SU-DHL-6 (cell line): ENCODE results near the gene KCND3.

Experiments used
- H2AFZ ChIP-seq: fragments of 200-600 bp; sonication (generic); 2 replicates; pipeline ENCODE4 v1.6.1; 2014; ENCODE audit warnings: low read depth, mild to moderate bottlenecking, moderate library complexity, mixed read lengths, antibody characterized with exemption, low read length; ENCODE audit not compliant: severe bottlenecking
- H3F3A ChIP-seq: fragments of 200-600 bp; shearing (Covaris generic); 2 replicates; pipeline ENCODE4 v1.6.0; 2016; ENCODE audit warnings: antibody characterized with exemption, mild to moderate bottlenecking; ENCODE audit not compliant: insufficient read depth
- H3K27ac ChIP-seq: fragments of 200-600 bp; sonication (generic); 2 replicates; pipeline ENCODE4 v1.5.1; 2016; ENCODE audit warnings: low read depth, mild to moderate bottlenecking, low read length, moderate library complexity, mixed read lengths
- H3K27me3 ChIP-seq: fragments of 200-600 bp; sonication (generic), shearing (Covaris generic); 2 replicates; pipeline ENCODE4 v1.6.0; 2014; ENCODE audit warnings: mild to moderate bottlenecking, low read length
- H3K36me3 ChIP-seq: fragments of 200-600 bp; sonication (generic); 2 replicates; pipeline ENCODE4 v1.6.1; 2014; ENCODE audit warnings: mild to moderate bottlenecking, low read length, mixed read lengths
- H3K4me2 ChIP-seq: fragments of 300-600, 200-600 bp; shearing (Covaris generic), sonication (generic); 2 replicates; pipeline ENCODE4 v1.6.0; 2014; ENCODE audit warnings: low read length, low read depth, mild to moderate bottlenecking; ENCODE audit not compliant: poor library complexity, severe bottlenecking
- H3K4me3 ChIP-seq: fragments of 200-600 bp; sonication (generic); 2 replicates; pipeline ENCODE4 v1.5.1; 2014; ENCODE audit warnings: antibody characterized with exemption, low read length, mild to moderate bottlenecking, mixed read lengths; ENCODE audit not compliant: insufficient read depth, poor library complexity, severe bottlenecking
- H3K79me2 ChIP-seq: fragments of 200-600 bp; sonication (generic); 2 replicates; pipeline ENCODE4 v1.6.1; 2014; ENCODE audit warnings: mild to moderate bottlenecking, low read length, moderate library complexity; ENCODE audit not compliant: insufficient read depth
- H3K9ac ChIP-seq: fragments of 200-600 bp; sonication (generic); 2 replicates; pipeline ENCODE4 v1.7.0; 2014; ENCODE audit warnings: mild to moderate bottlenecking, low read length
- H3K9me2 ChIP-seq: fragments of 200-600 bp; sonication (generic); replicated peaks from 2 replicates; pipeline ENCODE4 v1.6.1; 2014; ENCODE audit warnings: low read length; ENCODE audit not compliant: insufficient read depth
- H3K9me3 ChIP-seq: fragments of 200-600 bp; sonication (generic); 2 replicates; pipeline ENCODE4 v1.6.1; 2014; ENCODE audit warnings: low read length, mixed read lengths; ENCODE audit not compliant: insufficient read depth
- H4K20me1 ChIP-seq: fragments of 200-600 bp; sonication (generic); 2 replicates; pipeline ENCODE4 v1.6.1; 2014; ENCODE audit warnings: low read depth, mild to moderate bottlenecking, antibody characterized with exemption, low read length, moderate library complexity, mixed read lengths
- EZH2phosphoT487 ChIP-seq: fragments of 200-600 bp; sonication (generic), shearing (Covaris generic); conservative IDR thresholded peaks from 2 replicates; pipeline ENCODE4 v1.6.1; 2018; ENCODE audit warnings: mild to moderate bottlenecking, antibody characterized with exemption, low read length, moderate library complexity, mixed read lengths
- TF ChIP-seq, protein P1 (sequence below): fragments of 200-600 bp; sonication (generic); IDR thresholded peaks from one replicate; pipeline ENCODE4 v1.5.1; 2017; ENCODE audit warnings: antibody characterized with exemption, mild to moderate bottlenecking, low read length, moderate library complexity; ENCODE audit not compliant: insufficient read depth, poor library complexity, severe bottlenecking

The KCND3 gene

DNA sequence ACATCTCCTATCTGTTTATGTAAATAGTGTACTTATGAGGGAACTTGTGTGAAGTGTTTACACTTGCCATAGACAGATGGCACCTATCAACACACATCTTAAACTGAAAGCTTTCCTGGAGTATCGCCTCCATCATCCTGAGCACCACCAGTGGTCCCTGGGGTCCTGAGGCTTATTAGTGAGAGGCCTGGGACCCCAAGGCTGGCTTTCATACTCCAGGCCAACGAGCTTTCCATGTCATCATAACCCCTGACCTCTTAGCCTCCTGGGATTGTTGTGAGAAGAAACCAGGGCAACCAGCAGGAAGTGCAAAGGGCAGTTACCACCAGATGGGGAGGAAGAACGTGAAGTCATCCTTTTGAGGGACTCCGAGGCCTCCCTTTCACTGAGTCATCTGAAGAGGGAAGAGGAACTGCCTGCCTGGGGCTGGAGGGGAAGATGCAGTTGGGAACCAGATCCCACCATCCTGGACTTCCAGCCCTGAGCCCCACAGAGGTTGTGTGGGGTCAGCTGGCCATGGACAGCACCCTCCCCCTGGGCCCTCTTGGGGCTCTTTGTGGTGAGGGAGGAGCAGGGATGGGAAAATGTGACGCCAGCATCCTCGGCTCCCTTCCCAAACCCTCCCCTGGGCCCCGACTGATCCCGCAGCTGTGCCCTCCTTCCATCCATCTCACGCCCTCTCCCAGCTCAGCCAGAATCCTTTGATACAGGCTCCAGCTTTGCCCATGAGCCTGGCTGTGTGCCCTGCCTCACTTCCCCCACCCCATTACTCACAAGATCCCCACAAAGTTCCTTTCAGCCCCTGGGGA is 256.1 kb downstream of the KCND3 start:
- Histone ChIP-seq H3K9me2 (no peaks in the 10 kb centered on the region), H3K79me2 (no peaks in the 10 kb centered on the region), H3K27me3 (no peaks in the 10 kb centered on the region), H3K4me3 (no peak overlapping the region), H4K20me1 (no peaks in the 10 kb centered on the region), H3F3A (no peaks in the 10 kb centered on the region), H3K9me3 (no peaks in the 10 kb centered on the region), H3K36me3 (no peaks in the 10 kb centered on the region; the same call in 1 of the 2 replicates), H3K9ac (no peak overlapping the region), H3K4me2 (no peak overlapping the region), H2AFZ (no peak overlapping the region), H3K27ac (no peak overlapping the region)
- no peak for TF ChIP-seq EZH2phosphoT487
- TF ChIP-seq, protein P1, sequence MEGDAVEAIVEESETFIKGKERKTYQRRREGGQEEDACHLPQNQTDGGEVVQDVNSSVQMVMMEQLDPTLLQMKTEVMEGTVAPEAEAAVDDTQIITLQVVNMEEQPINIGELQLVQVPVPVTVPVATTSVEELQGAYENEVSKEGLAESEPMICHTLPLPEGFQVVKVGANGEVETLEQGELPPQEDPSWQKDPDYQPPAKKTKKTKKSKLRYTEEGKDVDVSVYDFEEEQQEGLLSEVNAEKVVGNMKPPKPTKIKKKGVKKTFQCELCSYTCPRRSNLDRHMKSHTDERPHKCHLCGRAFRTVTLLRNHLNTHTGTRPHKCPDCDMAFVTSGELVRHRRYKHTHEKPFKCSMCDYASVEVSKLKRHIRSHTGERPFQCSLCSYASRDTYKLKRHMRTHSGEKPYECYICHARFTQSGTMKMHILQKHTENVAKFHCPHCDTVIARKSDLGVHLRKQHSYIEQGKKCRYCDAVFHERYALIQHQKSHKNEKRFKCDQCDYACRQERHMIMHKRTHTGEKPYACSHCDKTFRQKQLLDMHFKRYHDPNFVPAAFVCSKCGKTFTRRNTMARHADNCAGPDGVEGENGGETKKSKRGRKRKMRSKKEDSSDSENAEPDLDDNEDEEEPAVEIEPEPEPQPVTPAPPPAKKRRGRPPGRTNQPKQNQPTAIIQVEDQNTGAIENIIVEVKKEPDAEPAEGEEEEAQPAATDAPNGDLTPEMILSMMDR, result no peak

DNA sequence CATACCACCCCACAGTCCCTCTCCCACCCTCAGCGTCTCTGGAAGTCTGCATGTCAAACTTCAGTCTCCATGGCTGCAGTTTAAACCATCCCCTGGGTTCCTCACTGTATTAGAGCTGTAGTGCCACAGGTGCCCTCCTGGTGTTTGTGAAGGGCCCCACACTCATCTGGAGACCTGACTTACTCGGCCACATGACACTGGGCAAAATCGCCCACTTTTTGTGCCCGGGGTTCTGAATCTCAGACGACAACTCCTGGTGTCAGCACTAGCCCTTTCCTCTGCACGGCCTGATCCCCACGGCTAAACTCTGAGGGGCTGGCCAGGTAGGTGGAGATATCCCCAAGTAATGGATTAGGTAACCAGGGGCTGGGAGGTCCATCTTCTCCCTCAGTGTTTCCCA is 256.8 kb downstream of the KCND3 start:
- TF ChIP-seq EZH2phosphoT487, result no peak
- TF ChIP-seq, protein P1, result no peak
- H3K9me3 ChIP-seq, result no peaks in the 10 kb centered on the region
- no peaks in the 10 kb centered on the region for H3K79me2 ChIP-seq
- H3F3A ChIP-seq, result no peaks in the 10 kb centered on the region
- no peak overlapping the region for H2AFZ ChIP-seq
- H3K4me3 ChIP-seq, result no peak overlapping the region
- H3K27ac ChIP-seq, result no peak overlapping the region
- H3K9ac ChIP-seq, result no peak overlapping the region
- no peaks in the 10 kb centered on the region for H3K27me3 ChIP-seq
- H3K36me3 ChIP-seq, result no peaks in the 10 kb centered on the region; the same call in 1 of the 2 replicates
- H3K9me2 ChIP-seq, result no peaks in the 10 kb centered on the region
- H4K20me1 ChIP-seq, result no peaks in the 10 kb centered on the region
- H3K4me2 ChIP-seq, result no peak overlapping the region

DNA sequence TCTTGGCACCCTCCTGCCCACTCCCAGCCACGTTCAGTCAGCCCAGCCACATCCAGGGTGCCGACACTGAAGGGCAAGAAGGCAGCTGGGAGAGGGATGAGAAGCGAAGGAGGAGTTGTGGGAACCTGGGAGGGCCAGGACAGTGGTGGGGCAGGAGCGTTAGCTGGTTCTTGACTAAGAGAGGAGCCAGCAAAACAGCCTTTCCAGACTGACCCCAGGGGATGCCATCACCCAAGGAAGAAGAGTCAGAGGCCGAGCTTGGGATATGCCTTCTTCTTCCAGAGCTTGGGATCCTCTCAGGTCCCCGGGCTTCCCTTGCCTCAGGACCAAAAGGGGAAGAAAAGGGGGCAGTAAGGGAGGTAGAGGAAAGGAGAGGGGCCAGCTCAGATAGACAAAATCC is 257.5 kb downstream of the KCND3 start:
- no peak overlapping the region for H3K9ac ChIP-seq
- H3K27ac ChIP-seq, result no peak overlapping the region
- H3K27me3 ChIP-seq, result no peaks in the 10 kb centered on the region
- no peaks in the 10 kb centered on the region for H3K9me3 ChIP-seq
- no peaks in the 10 kb centered on the region for H3K36me3 ChIP-seq
- no peaks in the 10 kb centered on the region for H3K9me2 ChIP-seq
- no peak overlapping the region for H3K4me2 ChIP-seq
- no peak overlapping the region for H2AFZ ChIP-seq
- no peak overlapping the region for H3K4me3 ChIP-seq
- no peaks in the 10 kb centered on the region for H3F3A ChIP-seq
- no peaks in the 10 kb centered on the region for H3K79me2 ChIP-seq
- H4K20me1 ChIP-seq, result no peaks in the 10 kb centered on the region
- no peak for TF ChIP-seq EZH2phosphoT487
- TF ChIP-seq, protein P1, result no peak
